Measurements from ENCODE around the gene RPS15.
"Not testable (repeated sequence)": the region's sequence is repeated elsewhere in the genome, so short reads cannot be mapped to it uniquely, and the experiment has no call there.

RPS15 gene

GRCh38 chr19:1431759-1432506 is 6.3 kb upstream of the RPS15 start:
- intact Hi-C loops (cut with DNase I), result loop anchor here (10.0 kb wide), 1 partner anchor 157 kb away; the partner anchor contains the start of gene FAM174C
- no peak for DNase-seq

DNA sequence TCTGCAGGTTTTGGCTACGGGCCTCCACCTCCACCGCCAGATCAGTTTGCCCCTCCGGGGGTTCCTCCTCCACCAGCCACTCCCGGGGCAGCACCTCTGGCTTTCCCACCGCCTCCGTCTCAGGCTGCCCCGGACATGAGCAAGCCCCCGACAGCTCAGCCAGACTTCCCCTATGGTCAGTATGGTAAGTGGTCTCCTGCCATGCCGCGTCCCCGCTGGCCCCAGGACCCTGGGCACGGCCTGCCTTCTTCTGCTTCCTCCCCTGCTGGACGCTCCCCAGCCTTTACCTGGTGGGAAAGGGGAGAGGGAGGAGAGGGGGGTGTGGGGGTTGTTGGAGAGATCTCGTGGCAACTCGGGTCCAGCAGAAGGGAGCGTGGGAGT is 5.7 kb upstream of the RPS15 start:
- no peak for DNase-seq
- intact Hi-C loops (cut with DNase I), result loop anchor here (10.0 kb wide), 1 partner anchor 158 kb away; the partner anchor contains the start of gene FAM174C

- intact Hi-C loops (cut with DNase I), result loop anchor here (10.0 kb wide), 1 partner anchor 159 kb away; the partner anchor contains the start of gene FAM174C
- peak in 1 of 10 donors; percentile 85 for DNase-seq
Measured at GRCh38 chr19:1433119-1434039, 4.8 kb upstream of the RPS15 start.

DNA sequence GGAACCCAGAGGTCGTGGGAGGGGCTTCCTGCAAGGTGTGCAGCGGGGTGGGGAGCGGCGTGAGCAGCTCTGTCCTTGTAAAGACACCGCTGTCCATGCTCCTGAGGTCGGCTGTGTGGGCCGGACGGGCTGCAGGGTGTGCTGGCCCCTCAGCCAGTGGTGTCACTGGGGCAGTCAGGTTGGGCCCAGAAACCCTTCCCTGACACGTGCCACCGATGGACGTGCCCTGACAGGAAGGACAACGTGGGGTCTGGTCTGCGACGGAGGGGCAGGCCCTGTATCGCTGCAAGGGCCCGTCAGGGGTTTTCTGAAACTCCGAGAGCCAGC is 4.2 kb upstream of the RPS15 start:
- intact Hi-C loops (cut with DNase I), result loop anchor here (10.0 kb wide), 1 partner anchor 159 kb away; the partner anchor contains the start of gene FAM174C
- DNase-seq, result no peak

DNA sequence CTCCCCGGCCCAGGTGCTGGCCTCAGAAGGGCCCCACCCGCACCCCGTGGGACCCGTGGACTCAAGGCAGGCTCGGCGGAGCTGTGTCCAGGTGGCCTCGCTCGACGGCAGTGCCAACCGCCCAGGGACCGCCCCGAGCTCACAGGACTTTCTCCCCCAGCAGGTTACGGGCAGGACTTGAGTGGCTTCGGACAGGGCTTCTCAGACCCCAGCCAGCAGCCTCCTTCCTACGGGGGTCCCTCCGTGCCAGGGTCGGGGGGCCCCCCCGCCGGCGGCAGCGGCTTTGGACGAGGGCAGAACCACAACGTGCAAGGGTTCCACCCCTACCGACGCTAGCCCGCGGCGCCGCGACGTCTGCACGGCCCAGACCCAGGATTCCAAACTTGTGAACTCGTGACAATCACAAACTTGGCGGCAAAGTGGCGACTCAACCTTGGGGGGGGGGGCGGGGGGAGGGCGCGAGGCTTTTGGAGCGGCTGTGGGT is 3.6 kb upstream of the RPS15 start:
- DNase-seq, result no peak
- intact Hi-C loops (cut with DNase I), result loop anchor here (10.0 kb wide), 1 partner anchor 160 kb away; the partner anchor contains the start of gene FAM174C

DNA sequence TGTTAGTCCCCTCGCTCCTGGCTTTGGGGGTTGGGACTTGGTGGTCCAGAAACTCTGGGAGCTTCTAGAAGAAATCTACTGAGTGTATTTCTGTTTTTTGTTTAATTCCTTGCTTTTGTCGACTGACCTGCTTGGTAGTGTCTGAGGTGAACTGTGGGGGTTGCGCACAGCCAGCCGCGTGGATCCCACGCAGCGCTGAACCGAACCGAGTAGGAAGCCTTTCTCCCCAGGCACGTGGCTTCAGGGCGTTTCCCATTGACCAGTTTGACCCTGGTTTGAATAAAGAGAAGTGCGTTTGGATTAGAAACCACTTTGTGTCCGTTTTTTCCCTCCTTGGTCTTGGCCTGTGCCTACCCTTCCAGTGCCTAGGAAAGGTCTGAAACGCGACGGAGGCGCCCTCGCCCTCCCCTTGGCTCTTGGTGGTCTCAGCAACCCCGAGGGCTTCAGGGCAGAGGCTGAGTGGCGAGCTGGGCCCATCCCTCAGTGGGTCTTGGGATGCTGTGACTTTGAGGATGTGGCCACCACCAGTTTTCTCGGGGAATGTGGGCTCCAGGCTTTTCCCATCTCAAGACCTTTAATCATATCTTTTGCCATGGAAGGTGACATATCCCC is 2.7 kb upstream of the RPS15 start:
- intact Hi-C loops (cut with DNase I), result loop anchor here (10.0 kb wide), 1 partner anchor 161 kb away; the partner anchor contains the start of gene FAM174C

DNA sequence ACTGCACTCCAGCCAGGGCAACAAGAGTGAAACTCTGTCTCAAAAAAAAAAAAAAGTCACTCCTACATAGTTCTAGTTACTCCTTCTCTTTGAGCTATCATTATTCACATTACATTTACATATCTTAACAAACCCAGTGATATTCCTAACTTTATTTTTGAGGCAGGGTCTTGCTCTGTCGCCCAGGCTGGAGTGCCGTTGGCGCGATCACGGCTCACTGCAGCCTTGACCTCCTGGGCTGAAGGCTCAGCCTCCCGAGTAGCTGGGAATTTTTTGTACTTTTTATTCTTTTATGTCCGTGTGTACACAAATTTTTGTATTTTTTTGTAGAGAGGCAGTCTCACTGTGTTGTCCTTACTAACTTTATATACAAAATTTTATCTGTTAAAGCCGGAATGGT is 587 bp upstream of the RPS15 start:
- no peak for DNase-seq
- intact Hi-C loops (cut with DNase I), result loop anchor here (2.0 to 10.0 kb wide), 2 partner anchors 29 to 163 kb away; partner anchors contain the start of gene FAM174C

More for the DNA sequence above, 2.7 kb upstream of the RPS15 start:
- DNase-seq, result no peak

DNA sequence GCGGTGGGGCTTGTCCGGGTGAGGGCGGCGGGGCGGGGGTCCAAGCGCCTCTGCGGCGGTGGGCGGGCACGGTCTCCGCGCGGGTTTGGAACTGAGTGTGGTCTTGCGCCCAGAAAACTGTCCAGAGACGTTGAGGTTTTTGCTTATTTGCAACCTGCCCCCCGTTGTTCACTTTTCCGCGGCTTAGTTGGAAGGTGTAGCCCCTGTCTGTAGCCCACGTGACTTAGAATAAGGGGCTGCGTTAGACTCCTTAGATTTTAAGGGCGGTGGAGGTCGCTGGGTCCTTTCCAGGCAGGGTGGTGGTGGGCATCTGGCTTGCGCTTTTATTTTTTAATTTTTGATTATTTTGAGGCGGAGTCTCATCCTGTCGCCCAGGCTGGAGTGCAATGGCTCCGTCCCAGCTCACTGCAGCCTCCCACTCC is 748 bp downstream of the RPS15 start:
- no peak for DNase-seq
- intact Hi-C loops (cut with DNase I), result loop anchor here (10.0 kb wide), 1 partner anchor 164 kb away; the partner anchor contains the start of gene FAM174C

GRCh38 chr19:1439525-1440417 is 1.6 kb downstream of the RPS15 start:
- intact Hi-C loops (cut with DNase I), result loop anchor here (10.0 kb wide), 1 partner anchor 165 kb away; the partner anchor contains the start of gene FAM174C
- not testable (repeated sequence) for DNase-seq

- DNase-seq, result no peak
- intact Hi-C loops (cut with DNase I), result no loop called here
Measured at GRCh38 chr19:1440418-1440801, 2.2 kb downstream of the RPS15 start.

DNA sequence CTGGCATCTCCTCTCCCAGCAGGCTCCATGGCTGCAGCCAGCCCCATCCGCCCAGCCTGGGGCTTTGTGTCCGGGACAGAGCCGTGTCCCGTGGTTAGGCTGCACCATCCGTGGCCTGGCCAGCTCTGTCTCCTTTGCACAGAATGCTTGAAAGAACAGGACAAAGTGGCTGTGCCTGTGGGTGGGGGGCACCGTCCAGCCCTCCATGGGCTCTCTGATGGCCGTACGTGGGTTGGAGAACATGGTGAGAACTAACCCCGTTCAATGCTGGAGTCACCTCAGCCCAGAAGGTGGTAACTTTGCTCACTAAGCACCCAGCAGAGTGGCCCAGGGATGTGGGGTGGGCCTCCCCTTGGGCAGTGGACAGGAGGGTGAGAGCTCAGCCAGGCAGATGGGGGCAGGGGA is 2.8 kb downstream of the RPS15 start:
- intact Hi-C loops (cut with DNase I), result no loop called here
- DNase-seq, result no peak

- intact Hi-C loops (cut with DNase I), result no loop called here
- DNase-seq, result no peak
Measured at GRCh38 chr19:1441677-1442438, 3.7 kb downstream of the RPS15 start.

DNA sequence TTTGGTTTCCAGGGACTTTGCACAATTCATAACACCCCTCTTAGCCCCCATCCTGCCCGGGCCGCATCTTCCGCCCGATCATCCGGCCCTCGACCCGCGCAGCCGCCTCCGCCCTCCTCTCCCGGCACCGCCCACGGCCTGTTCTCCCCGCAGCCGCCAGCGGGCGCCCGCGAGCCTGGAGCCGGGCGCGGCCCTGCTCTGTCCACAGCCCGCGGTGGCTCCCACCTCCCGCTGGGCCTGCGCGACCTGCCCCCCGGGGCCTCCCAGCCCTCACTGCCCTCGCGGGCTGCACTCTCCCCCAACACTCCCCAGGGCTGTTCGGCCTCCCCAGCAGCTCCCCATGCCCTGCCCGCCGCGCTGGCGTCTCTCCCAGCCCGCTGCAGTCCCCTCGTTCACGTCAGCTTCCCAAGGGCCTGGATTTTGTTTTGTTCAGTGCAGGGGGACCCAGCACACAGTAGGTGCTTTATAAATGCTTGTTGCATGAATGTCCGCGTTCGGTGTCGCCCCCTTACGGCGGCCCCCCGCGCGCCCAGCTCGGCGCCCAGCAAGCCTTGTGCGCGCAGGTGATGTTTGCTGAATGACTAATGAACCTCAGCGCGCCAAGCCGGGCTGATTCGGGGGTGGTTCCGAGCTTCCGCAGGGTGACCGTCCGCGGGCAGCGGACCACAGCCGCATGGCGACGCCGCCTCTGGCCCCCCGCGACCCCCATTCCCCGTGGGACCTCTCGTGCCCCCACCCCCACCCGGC is 7.2 kb downstream of the RPS15 start:
- intact Hi-C loops (cut with DNase I), result no loop called here
- DNase-seq, result peak in 9 of 10 donors; percentile 59 to 96 (median 77)

DNA sequence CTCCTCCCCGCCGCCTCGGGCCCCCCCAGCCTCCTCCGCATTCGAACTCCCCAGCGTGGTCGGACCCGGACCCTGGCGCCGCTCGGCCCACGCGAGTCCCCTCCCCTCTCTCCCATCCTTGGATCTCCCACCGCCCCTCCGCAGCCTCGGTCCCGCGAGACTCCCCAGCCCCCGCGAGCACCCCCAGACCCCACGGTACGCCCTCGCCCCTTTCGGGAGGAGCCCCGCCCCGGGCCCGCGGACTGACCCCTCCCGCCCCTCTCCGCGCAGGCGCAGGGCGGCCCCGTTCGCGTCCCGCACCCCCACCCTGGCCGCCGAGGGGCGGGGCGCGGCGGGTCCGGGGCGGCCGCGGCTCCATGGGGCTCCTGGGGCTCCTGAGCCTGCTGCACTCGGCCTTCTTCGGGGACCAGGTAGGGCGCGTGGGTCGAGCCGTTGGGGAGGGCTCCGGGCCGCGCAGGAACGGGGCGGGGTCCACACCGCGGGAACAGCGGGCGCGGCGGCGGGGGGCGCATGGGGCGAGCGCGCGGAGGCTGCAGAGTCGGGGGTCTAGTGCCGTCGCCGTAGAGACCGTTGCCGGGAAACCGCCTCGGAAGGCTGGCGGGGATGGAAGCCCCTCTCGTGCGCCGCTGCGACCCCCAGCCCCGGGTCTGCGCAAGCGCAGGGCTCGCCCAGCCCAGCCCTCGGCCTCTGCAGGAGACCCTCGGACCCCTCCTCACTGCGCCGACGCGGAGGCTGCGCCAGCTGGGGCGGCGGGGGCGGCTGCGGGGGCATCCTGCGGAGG is 7.9 kb downstream of the RPS15 start:
- peak; percentile 48 to 96 (median 68) for DNase-seq
- intact Hi-C loops (cut with DNase I), result no loop called here

DNA sequence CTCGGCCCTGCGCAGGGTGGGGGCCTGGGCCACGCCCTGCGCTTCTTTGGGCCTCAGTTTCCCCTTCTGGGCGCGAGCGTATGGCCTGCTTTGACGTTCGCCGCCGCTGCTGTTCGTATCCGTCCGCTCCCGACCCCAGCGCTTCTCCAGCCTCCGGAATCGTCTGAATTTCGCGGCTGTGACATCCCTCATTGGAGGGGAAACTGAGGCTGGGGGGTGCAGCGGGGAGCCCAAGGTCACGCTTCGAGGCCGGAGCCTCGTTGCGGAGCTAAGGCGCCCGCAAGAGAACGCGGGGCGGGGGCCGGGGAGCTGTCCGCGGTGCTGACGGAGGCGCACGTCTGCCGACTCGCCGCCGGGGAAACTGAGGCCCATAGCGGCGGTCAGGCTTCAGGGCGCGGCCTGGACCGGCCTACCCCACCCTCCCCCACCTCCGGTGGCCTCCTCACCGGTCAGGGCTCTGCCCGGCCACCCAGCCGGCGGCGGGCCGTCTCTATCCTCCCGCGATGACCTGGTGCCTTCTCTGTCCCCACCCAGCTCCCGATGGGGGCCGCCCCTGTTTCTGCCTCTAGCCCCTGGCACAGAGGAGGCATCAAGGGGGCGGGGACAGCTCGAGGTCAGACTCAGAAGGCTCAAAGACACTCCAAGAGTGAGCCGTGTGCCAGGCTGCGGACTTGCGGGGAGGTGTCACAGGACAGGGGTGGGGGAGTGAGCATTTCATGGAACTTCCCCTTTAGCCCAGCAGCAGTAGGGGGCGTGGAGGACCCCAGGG is 8.7 kb downstream of the RPS15 start:
- intact Hi-C loops (cut with DNase I), result no loop called here
- peak in 1 of 10 donors; percentile 84 for DNase-seq

- intact Hi-C loops (cut with DNase I), result no loop called here
- DNase-seq, result no peak
Measured at GRCh38 chr19:1447504-1447903, 9.3 kb downstream of the RPS15 start.
